ENCODE results near the gene PRPS2. TPM values are rescaled to one million over a fixed set of nuclear protein-coding genes. Genes with fewer than 3 reads are reported as not detected.

Gene PRPS2
- total RNA-seq, 5 donors from 2014 or later (not counting 1 experiment from before 2014, with no cell fraction given) = 20.9 to 31.6 (median 30.6) TPM

DNA sequence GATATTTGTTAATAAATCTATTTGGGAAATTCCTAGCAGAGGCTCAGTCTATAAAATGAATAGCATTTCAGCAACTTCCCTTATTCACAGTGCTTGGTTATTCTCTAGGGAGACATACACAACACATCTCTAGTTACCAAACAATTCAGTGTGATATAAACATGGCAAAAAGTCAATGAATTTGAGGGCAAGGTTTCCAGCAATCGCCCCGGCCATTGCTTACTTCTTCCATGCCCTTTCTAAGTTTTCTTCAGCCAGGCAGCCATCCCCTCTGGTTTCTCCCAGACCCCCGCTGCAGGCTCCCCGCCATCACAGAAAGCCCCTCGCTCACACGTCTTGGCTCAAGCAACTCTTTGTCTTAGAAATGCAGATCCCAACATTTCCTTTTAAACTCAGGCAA, 80.0 kb downstream of the PRPS2 start:
- no peaks in the 10 kb centered on the region for H3K27me3 ChIP-seq (replicated peaks in 1 of 2; ENCODE audit: control insufficient read depth in 2 of 2, extremely low read depth in 1 of 2, insufficient read depth in 2 of 2, low read length in 1 of 2)
- peaks cover 0 to 5% (median 0%) of the 10 kb centered on the region in 3 donors for H3K9me3 Mint-ChIP-seq
- H3K4me3 ChIP-seq (ENCODE audit: control insufficient read depth in 1 of 2, extremely low read depth in 1 of 2, low read length in 1 of 2) = no peak overlapping the region
- WGBS (ENCODE audit: insufficient coverage) = 90% methylated on average over 2 of the region's 6 CpGs
- no peak for ATAC-seq (replicated peaks in 1 of 4)
- POLR2A ChIA-PET = no interaction called here
- no peak for DNase-seq
- no peaks in the 10 kb centered on the region for H3K4me1 ChIP-seq (ENCODE audit: control insufficient read depth in 1 of 2, extremely low read depth in 1 of 2, insufficient read depth in 2 of 2, low read length in 2 of 2)
- H3K9me3 ChIP-seq = no peaks in the 10 kb centered on the region
- no peaks in the 10 kb centered on the region for H3K36me3 Mint-ChIP-seq
- peaks cover 0 to 7% (median 2%) of the 10 kb centered on the region in 3 donors for H3K4me1 Mint-ChIP-seq
- no peak overlapping the region for H3K4me3 Mint-ChIP-seq
- peaks cover 8 to 35% of the 10 kb centered on the region in 2 donors for H3K27me3 Mint-ChIP-seq
- H3K27ac Mint-ChIP-seq = no peak overlapping the region
- H3K36me3 ChIP-seq (ENCODE audit: control insufficient read depth in 2 of 2, extremely low read depth in 1 of 2, insufficient read depth in 1 of 2, low read length in 1 of 2) = no peaks in the 10 kb centered on the region
- CTCF ChIA-PET = no interaction called here
- H3K27ac ChIP-seq (ENCODE audit: low read length) = no peak overlapping the region

DNA sequence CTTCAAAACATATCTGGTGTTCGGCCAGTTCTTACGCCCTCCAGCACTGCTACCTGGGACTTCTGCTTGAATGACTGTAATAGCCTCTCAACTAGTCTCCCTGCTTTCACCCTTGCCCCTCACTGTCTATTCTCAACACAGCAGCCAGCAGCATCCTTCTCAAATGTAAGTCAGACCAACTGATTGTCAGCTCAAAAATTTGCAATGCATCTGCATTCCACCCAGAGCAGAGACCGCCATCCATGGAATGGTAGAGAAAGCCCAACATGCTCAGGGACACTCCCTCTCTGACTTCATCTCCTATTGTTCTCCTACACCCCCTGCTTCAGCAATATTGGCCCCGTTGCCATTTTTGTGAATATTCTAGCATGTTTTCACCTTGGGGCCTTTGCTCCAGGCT, 81.5 kb downstream of the PRPS2 start:
- ATAC-seq (replicated peaks in 1 of 4) (no peak), DNase-seq (no peak)
- Histone ChIP-seq H3K9me3 (no peaks in the 10 kb centered on the region), H3K4me3 (ENCODE audit: control insufficient read depth in 1 of 2, extremely low read depth in 1 of 2, low read length in 1 of 2) (no peak overlapping the region), H3K27me3 (replicated peaks in 1 of 2; ENCODE audit: control insufficient read depth in 2 of 2, extremely low read depth in 1 of 2, insufficient read depth in 2 of 2, low read length in 1 of 2) (no peaks in the 10 kb centered on the region), H3K4me1 (ENCODE audit: control insufficient read depth in 1 of 2, extremely low read depth in 1 of 2, insufficient read depth in 2 of 2, low read length in 2 of 2) (no peaks in the 10 kb centered on the region), H3K27ac (ENCODE audit: low read length) (no peak overlapping the region), H3K36me3 (ENCODE audit: control insufficient read depth in 2 of 2, extremely low read depth in 1 of 2, insufficient read depth in 1 of 2, low read length in 1 of 2) (no peaks in the 10 kb centered on the region)
- Mint-ChIP-seq H3K27ac (no peak overlapping the region), H3K27me3 (peaks cover 8 to 23% of the 10 kb centered on the region in 2 donors), H3K4me3 (no peak overlapping the region), H3K4me1 (peaks cover 0 to 5% (median 0%) of the 10 kb centered on the region in 3 donors), H3K9me3 (peaks cover 0 to 5% (median 0%) of the 10 kb centered on the region in 3 donors), H3K36me3 (no peaks in the 10 kb centered on the region)
- ChIA-PET POLR2A (no interaction called here), CTCF (no interaction called here)
- WGBS (ENCODE audit: insufficient coverage) = no CpG with 5 or more reads among the region's 4 CpGs

Other genes with a start within 250 kb of the PRPS2 start
- under 1 TPM in 4 of 5 donors, not detected in 1; 0.10 to 0.66 (median 0.18) TPM for gene TLR7, start 75.7 kb downstream of the PRPS2 start, total RNA-seq
- gene TLR8, start 115.2 kb downstream of the PRPS2 start, total RNA-seq = not detected
- gene TMSB4X, start 183.7 kb downstream of the PRPS2 start, total RNA-seq = 1,000 to 10,000 TPM; 5,030 to 6,201 (median 5,880) TPM

Measured in T-cell (primary cell).